OCI-LY3 (cell line): ENCODE results near the gene DGKB.

Source experiments
- H2AFZ ChIP-seq: fragments of 200-600, 300-600 bp; shearing (Covaris generic); 2 replicates; pipeline ENCODE4 v1.6.0; 2014; ENCODE audit warnings: antibody characterized with exemption, low read depth, low read length
- H3K27ac ChIP-seq: fragments of 200-600, 300-600 bp; sonication (generic); 2 replicates; pipeline ENCODE4 v1.5.1; 2014; ENCODE audit warnings: mild to moderate bottlenecking, low read length, moderate library complexity, mixed read lengths
- H3K27me3 ChIP-seq: fragments of 200-600, 300-600 bp; sonication (generic); 2 replicates; pipeline ENCODE4 v1.6.1; 2014; ENCODE audit warnings: low read depth, low read length, mixed read lengths
- H3K36me3 ChIP-seq: fragments of 200-600, 300-600 bp; sonication (generic); replicated peaks from 2 replicates; pipeline ENCODE3; 2014; ENCODE audit warnings: low read depth, low read length, mixed read lengths
- H3K4me1 ChIP-seq: fragments of 300-600, 200-600 bp; sonication (generic); 2 replicates; pipeline ENCODE4 v1.6.1; 2014; ENCODE audit warnings: low read length, mixed read lengths
- H3K4me2 ChIP-seq: fragments of 200-600, 300-600 bp; sonication (generic); 2 replicates; pipeline ENCODE4 v1.6.1; 2014; ENCODE audit warnings: low read length, mixed read lengths
- H3K4me3 ChIP-seq: fragments of 300-600, 200-600 bp; sonication (generic); 2 replicates; pipeline ENCODE4 v1.5.1; 2014; ENCODE audit warnings: antibody characterized with exemption, mild to moderate bottlenecking, low read length, moderate library complexity
- H3K79me2 ChIP-seq: fragments of 300-600, 200-600 bp; shearing (Covaris generic); 2 replicates; pipeline ENCODE4 v1.6.1; 2014; ENCODE audit warnings: mild to moderate bottlenecking, low read length, mixed read lengths
- H3K9ac ChIP-seq: fragments of 300-600, 200-600 bp; shearing (Covaris generic); 2 replicates; pipeline ENCODE4 v1.6.0; 2014; ENCODE audit warnings: mild to moderate bottlenecking, low read length, moderate library complexity
- H3K9me3 ChIP-seq: fragments of 200-600, 300-600 bp; shearing (Covaris generic); 2 replicates; pipeline ENCODE4 v1.6.1; 2014; ENCODE audit warnings: low read length, mixed read lengths; ENCODE audit not compliant: insufficient read depth
- H4K20me1 ChIP-seq: fragments of 200-600, 300-600 bp; sonication (generic); 2 replicates; pipeline ENCODE4 v1.6.1; 2016; ENCODE audit warnings: low read length, mixed read lengths; ENCODE audit not compliant: insufficient read depth
- CTCF ChIP-seq: fragments of 200-600, 300-600 bp; sonication (generic); IDR thresholded peaks from 2 replicates; pipeline ENCODE4 v1.5.1; 2014; ENCODE audit warnings: antibody characterized with exemption, low read length, low read depth
- EZH2phosphoT487 ChIP-seq: fragments of 200-600 bp; shearing (Covaris generic); IDR thresholded peaks from 2 replicates; pipeline ENCODE4 v1.6.1; 2018; ENCODE audit warnings: antibody characterized with exemption, mixed run types, low read depth

Gene DGKB

DNA sequence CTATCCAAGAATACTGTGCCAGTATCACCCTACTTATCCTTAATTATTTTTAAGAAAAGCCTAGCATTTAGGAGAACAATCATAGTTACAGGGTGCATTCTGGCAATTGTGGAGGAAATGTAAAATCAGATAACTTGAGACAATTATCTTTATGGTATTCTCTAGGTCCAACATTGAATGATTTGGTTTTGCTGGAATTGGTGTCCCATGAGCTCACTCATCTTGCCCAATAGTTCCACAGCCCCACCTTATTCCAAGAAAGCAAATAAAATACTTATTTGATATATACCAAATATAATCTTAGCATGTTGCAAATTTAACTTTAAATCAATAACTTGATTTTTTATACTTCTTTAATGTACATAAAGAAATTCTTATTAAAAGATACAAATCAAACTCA lies 65.3 kb downstream of the DGKB start:
- H3K4me2 ChIP-seq, result no peak overlapping the region
- H3K79me2 ChIP-seq, result no peaks in the 10 kb centered on the region

DNA sequence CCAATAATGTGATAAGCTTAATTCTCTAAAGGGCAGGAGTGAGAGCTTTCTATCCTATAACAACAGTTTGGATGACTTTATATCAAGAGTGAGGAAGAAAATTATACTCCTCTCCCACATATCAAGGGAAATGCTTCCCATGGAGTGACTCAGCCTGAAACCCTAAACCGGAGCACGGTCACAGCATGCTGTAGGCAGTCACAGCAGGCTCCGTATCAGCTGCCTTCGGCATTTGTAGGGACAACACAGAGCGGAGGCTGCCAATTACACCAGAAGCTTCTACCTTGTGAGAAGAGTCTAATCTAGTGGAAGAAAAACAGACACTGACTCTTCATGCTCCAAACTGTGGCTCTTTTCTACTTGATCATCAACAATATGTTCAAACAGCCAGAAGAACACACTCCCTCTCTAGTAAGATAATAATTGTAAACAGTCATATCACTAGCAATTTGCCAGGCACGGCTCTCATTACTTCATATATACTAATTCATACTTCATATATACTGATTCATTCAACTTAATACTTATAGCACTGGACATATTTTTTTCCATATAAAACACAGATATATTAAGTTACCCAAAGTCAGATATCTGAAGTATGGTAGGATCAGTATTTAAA lies 65.9 kb downstream of the DGKB start:
- TF ChIP-seq CTCF, result no peak
- no peak for TF ChIP-seq EZH2phosphoT487
- no peaks in the 10 kb centered on the region for H3K9me3 ChIP-seq
- H4K20me1 ChIP-seq, result no peaks in the 10 kb centered on the region
- H3K36me3 ChIP-seq, result no peaks in the 10 kb centered on the region
- H3K4me2 ChIP-seq, result no peak overlapping the region
- H3K79me2 ChIP-seq, result no peaks in the 10 kb centered on the region
- H3K4me1 ChIP-seq, result peaks cover 18% of the 10 kb centered on the region
- no peak overlapping the region for H3K9ac ChIP-seq
- H2AFZ ChIP-seq, result no peak overlapping the region
- H3K27ac ChIP-seq, result no peak overlapping the region
- H3K27me3 ChIP-seq, result no peaks in the 10 kb centered on the region
- H3K4me3 ChIP-seq, result no peak overlapping the region

More for the DNA sequence above, 65.3 kb downstream of the DGKB start:
- no peak overlapping the region for H2AFZ ChIP-seq
- H3K27me3 ChIP-seq, result no peaks in the 10 kb centered on the region
- H3K9me3 ChIP-seq, result no peaks in the 10 kb centered on the region
- H3K4me3 ChIP-seq, result no peak overlapping the region
- TF ChIP-seq CTCF (no peak), EZH2phosphoT487 (no peak)
- no peak overlapping the region for H3K9ac ChIP-seq
- no peaks in the 10 kb centered on the region for H4K20me1 ChIP-seq
- H3K27ac ChIP-seq, result no peak overlapping the region
- peaks cover 18% of the 10 kb centered on the region for H3K4me1 ChIP-seq
- H3K36me3 ChIP-seq, result no peaks in the 10 kb centered on the region

- H3K27ac ChIP-seq, result no peak overlapping the region
- no peaks in the 10 kb centered on the region for H3K27me3 ChIP-seq
- TF ChIP-seq EZH2phosphoT487 (no peak), CTCF (no peak)
- H3K9me3 ChIP-seq, result no peaks in the 10 kb centered on the region
- H3K36me3 ChIP-seq, result no peaks in the 10 kb centered on the region
- no peak overlapping the region for H3K4me3 ChIP-seq
- no peak overlapping the region for H2AFZ ChIP-seq
- peaks cover 18% of the 10 kb centered on the region for H3K4me1 ChIP-seq
- H3K9ac ChIP-seq, result no peak overlapping the region
- H3K4me2 ChIP-seq, result no peak overlapping the region
- H3K79me2 ChIP-seq, result no peaks in the 10 kb centered on the region
- no peaks in the 10 kb centered on the region for H4K20me1 ChIP-seq
Measured at GRCh38 chr7:14836006-14836405, 66.5 kb downstream of the DGKB start.

- H3K36me3 ChIP-seq, result no peaks in the 10 kb centered on the region
- H3K27ac ChIP-seq, result peak overlapping the region; percentile 86
- no peak overlapping the region for H3K4me3 ChIP-seq
- H3K9me3 ChIP-seq, result no peaks in the 10 kb centered on the region
- H3K4me2 ChIP-seq, result peak overlapping the region; percentile 74
- H3K9ac ChIP-seq, result no peak overlapping the region
- H2AFZ ChIP-seq, result no peak overlapping the region
- no peaks in the 10 kb centered on the region for H3K79me2 ChIP-seq
- H3K4me1 ChIP-seq, result peaks cover 18% of the 10 kb centered on the region
- TF ChIP-seq CTCF (no peak), EZH2phosphoT487 (no peak)
- H4K20me1 ChIP-seq, result no peaks in the 10 kb centered on the region
- no peaks in the 10 kb centered on the region for H3K27me3 ChIP-seq
Measured at GRCh38 chr7:14835384-14835783, 67.2 kb downstream of the DGKB start.
